ENCODE data around the gene OR2T5.
"Not testable (repeated sequence)": the region's sequence is repeated elsewhere in the genome, so short reads cannot be mapped to it uniquely, and the experiment has no call there.

OR2T5 gene, protein sequence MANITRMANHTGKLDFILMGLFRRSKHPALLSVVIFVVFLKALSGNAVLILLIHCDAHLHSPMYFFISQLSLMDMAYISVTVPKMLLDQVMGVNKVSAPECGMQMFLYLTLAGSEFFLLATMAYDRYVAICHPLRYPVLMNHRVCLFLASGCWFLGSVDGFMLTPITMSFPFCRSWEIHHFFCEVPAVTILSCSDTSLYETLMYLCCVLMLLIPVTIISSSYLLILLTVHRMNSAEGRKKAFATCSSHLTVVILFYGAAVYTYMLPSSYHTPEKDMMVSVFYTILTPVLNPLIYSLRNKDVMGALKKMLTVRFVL

GRCh38 chr1:248488289-248488688 is at the start of gene OR2T5:
Gene OR2T5, plus strand, starts transcription at chr1:248488589. Its CDS starts 0 bp downstream, at chr1:248488589.
- not testable (repeated sequence) for DNase-seq

GRCh38 chr1:248438668-248439067 is 49.7 kb upstream of the OR2T5 start:
- DNase-seq, result not testable (repeated sequence)

DNA sequence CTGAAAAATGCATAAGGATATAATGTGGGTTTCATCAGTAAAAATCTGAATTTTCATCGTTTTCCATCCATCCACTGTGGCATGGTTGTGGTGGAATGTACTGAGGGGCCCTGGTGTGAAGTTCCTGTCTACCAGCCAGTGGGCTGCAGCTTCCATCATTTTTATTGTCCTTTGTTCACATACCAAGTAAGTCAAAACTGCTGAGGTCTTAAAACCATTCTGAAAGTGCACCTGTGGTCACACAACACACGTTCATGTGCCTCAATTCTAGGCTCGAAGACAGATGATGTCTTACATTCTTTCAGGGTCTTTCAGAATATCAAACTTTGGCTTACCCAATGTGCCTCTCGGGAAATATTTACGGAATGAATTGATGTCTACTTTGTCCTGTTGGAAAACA is 49.1 kb upstream of the OR2T5 start:
- not testable (repeated sequence) for DNase-seq

GRCh38 chr1:248442500-248443277 is 45.7 kb upstream of the OR2T5 start:
- DNase-seq, result not testable (repeated sequence)

GRCh38 chr1:248444603-248445002 is 43.8 kb upstream of the OR2T5 start:
- not testable (repeated sequence) for DNase-seq

DNA sequence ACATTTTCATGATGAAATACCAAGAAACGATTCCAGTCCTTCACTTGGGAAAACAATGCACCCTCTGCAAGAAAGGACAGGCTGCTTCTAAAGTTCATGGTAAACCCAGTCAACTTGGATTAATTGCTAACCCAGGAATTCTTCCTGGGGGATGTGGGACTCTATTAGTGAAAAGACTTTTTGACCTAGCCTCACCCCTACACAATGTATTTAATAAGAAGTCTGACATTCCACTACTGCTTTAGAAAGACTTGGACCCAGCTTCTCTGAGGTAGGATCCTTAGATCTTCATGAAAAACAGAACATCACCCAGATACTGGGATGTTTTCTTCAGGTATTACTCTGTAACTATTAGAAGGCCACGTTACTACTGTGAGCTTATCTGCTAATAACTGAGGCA is 43.0 kb upstream of the OR2T5 start, which contains the start of gene OR2T2:
OR2T2 (plus strand) TSS at position 239 of the 400 bp plus-strand sequence. CDS start 7,161 bp downstream, outside the sequence.
- DNase-seq, result not testable (repeated sequence)

- not testable (repeated sequence) for DNase-seq
These were observed 39.8 kb upstream of the OR2T5 start for GRCh38 chr1:248448409-248449074.

DNA sequence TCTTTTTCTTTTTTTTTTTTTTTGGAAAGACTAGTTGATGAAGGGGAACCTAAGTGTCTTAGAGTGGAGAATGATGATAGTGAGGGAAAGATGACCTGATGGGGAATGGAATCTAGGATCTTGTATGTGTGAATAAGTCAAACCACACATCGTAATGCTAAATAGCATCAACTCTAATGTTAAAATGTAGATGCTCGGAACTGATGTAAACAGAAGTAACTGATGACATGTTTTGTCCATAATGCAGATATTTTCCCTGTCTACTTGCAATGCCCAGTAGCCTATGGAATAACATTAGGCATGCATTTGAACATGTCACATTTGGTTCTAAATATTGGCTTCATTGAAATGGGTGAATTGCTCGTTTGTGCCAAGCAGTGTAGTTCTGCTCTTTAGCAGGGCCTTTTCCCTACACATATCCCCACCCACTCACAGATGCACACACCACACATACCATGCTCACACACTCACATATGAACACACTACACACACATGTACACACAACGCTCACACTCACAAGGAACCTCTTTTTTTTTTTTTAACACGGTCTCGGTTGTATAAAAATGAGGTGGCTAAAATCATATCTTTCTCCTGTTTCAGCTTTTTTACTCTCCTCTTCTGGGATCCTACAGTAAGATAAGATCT is 38.4 kb upstream of the OR2T5 start:
- DNase-seq, result not testable (repeated sequence)

- not testable (repeated sequence) for DNase-seq
These were observed 37.8 kb upstream of the OR2T5 start for GRCh38 chr1:248450466-248451145.

- DNase-seq, result not testable (repeated sequence)
These were observed 34.8 kb upstream of the OR2T5 start for GRCh38 chr1:248453619-248454018.

GRCh38 chr1:248455045-248455444 is 33.3 kb upstream of the OR2T5 start:
- DNase-seq, result not testable (repeated sequence)

- not testable (repeated sequence) for DNase-seq
These were observed 31.8 kb upstream of the OR2T5 start for GRCh38 chr1:248456635-248457034.

DNA sequence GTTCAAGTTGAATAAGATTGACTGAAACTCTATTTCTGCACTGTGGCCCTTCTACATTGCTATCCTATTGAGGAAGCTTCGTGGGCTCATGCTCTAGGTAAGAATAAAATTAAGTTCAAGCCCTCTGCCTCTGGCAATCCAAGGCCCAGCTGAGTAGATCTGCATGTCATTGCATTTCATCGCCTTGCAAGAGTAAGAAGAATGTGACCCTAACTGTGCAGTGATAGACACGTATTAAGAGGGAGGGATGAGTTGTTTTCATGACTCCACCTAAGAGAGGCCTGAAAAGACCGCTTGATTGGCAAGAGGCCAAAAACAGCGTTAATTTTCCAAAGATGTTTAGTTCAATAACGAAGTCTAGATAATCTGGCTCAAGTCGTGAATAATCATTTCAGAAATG is 29.3 kb upstream of the OR2T5 start:
- not testable (repeated sequence) for DNase-seq

DNA sequence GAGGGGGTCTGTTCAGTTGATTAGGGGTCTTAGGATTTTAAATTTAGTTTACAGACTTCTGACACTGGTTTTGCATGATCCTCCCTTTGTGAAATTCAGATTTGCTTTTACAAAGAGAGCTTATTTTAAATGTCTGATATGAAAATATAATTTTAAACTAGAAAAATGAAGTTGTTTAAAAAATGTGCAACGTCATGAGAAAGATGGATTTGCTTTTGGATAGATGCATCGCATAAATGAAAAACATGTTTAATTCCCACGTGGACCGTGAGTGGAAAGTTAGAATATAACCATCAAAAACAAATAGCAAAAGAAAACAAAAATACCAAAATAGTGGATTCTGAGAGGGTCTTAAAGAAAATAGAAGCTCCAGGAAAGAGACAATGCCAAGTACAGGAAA is 17.2 kb upstream of the OR2T5 start:
- no peak for DNase-seq

DNA sequence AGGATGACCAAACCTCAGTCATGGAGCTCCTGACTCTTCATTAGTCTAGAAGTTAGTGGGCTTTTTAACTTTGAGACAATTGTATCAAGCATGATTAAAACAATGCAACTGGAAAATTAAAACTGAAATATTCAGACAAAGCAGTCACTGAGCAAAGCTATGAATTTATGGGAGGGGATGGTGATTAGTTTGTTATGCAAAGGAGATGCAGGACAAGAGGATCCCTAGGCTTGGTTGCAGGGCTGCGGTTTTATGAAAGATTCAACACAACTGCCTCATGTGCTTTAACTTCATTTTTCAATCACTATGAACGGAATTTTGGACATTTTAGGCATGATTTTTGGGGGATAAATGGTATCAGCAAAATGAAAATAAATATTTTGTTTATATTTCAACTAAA is 16.3 kb upstream of the OR2T5 start:
- not testable (repeated sequence) for DNase-seq

DNA sequence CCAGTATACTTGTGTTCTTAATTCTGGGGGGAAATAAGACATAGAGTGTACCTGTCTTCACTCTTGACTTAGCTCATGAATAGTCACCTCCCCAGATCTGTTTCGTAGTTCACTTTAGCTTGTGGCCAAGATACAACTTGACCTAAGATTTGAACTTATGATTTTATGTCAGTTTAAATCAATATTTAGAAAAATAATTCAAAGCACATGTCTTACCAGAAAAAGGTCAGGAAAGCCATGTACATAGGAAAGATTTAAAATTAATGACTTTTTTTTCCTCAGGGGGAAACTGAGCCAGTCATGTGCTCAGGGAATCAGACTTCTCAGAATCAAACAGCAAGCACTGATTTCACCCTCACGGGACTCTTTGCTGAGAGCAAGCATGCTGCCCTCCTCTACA is 15.3 kb upstream of the OR2T5 start, which contains the start of gene OR2T3:
OR2T3 (plus strand) TSS at position 301 of the 400 bp plus-strand sequence; CDS start at position 301, 0 bp downstream.
- DNase-seq, result not testable (repeated sequence)

DNA sequence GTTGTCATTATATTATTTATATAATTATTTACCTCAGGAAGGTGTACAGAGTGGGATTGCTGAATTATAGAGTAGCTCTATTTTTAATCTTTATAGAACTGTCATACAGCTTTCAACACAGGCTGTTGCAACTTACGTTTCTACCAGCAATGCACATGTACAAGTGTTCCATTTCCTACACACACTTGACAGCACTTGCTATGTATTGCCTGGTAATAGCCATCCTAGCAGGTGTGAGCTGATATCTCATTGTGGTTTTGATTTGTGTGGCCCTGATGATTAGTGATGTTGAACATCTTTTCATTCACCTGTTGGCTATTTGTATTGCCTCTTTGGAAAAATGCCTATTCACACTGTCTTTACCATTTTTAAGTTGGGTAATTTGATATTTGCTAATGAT is 12.7 kb upstream of the OR2T5 start:
- not testable (repeated sequence) for DNase-seq

DNA sequence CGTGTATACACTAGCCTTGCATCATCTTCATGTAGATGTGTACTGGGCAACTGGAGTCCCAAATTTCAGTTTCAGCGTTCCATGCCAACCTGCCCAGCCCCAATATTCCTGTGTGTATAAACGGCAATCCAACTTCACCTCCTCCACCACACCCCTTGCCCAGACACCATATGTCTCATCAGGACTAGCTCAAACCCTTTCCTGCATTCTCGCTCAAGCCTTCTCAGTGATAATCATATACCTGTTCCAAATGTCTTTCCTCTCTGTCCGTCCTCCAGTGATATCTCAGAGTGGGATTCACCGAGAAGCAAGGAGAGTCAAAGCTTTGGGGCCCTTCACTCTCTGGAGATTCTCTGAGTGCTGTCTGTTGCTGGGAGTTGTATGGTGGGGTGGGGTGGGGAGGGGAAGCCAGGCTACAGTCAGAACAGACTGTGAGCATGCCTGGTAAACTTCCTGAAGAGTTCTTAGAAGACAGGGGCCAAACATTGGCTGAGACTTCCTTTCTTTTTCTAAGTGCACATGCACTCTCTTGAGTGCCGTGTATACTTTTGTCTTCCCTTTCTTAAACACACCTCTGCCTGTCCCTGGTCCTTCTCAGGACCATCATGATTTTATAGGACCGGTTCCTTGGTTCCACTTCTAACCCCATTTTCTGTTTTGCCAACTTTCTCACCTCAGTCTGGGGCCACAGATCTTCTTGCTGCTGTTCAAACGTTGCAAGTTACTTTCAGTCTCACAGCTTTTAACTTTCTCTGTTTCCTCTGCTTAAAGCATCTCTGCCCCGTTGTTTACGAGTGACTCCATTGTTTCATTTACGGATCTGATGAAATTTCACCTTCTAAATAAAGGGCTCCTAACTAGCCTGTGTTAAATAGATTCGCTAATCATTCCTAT is 6.5 kb upstream of the OR2T5 start:
- not testable (repeated sequence) for DNase-seq

GRCh38 chr1:248496661-248497060 is 8.3 kb downstream of the OR2T5 start:
- DNase-seq, result not testable (repeated sequence)

DNA sequence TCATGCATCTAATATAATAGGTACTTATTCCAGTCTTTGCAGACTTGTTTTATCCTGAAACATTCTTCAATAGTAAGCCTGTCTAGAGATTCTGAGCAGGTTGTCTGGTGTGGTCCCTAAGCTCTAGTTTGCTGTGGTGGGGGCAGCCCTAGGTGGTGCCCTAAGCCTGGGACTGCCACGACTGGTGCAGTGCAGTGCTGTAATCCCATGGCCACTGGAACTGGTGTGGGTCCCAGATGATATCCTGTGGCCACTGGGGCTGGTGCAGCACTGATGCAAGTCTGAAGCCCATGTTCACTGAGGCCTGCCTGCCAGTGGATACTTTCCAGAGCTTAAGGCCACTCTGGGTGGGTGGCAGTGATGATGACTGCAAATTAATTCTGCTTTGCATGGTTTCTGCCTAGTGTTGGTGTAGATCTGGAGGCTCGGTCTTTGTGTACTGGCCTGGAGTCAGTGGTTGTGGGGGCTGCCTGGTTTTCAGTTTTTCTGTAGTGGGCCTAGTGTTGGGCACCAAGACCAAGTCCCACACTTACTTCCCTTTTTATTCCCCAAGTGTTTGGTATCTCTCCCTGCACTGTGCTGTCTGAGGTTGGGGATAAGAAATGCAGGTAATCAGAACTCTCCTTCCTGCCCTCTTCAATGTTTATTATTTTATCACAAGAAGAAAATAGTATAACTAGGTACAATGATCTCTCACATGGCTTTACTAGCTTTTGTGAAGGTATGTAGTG is 12.1 kb downstream of the OR2T5 start:
- DNase-seq, result not testable (repeated sequence)

Measured in T1000 (cell line).